ENCODE data around the gene SMKR1. TPM values are rescaled to one million over a fixed set of nuclear protein-coding genes. Genes with fewer than 3 reads are reported as not detected.

The SMKR1 gene
- total RNA-seq, 1 donor from 2014 or later, result 2.8 TPM

GRCh38 chr7:129457101-129457500, 45.2 kb upstream of the SMKR1 start:
- Mint-ChIP-seq H3K4me1 (no peaks in the 10 kb centered on the region), H3K9me3 (no peaks in the 10 kb centered on the region), H3K27ac (no peak overlapping the region), H3K4me3 (no peak overlapping the region), H3K27me3 (ENCODE audit: low read depth) (no peaks in the 10 kb centered on the region), H3K36me3 (no peaks in the 10 kb centered on the region)
- no peak for TF ChIP-seq CTCF (IDR thresholded peaks at IDR 0.05; ENCODE audit: unreplicated experiment)
- DNase-seq (ENCODE audit: low spot score in 2 of 2, unreplicated experiment in 2 of 2), result no peak

- Mint-ChIP-seq H3K4me1 (no peaks in the 10 kb centered on the region), H3K9me3 (no peaks in the 10 kb centered on the region), H3K36me3 (no peaks in the 10 kb centered on the region), H3K27me3 (ENCODE audit: low read depth) (no peaks in the 10 kb centered on the region), H3K4me3 (no peak overlapping the region), H3K27ac (no peak overlapping the region)
- DNase-seq (ENCODE audit: low spot score in 2 of 2, unreplicated experiment in 2 of 2), result no peak
- no peak for TF ChIP-seq CTCF (IDR thresholded peaks at IDR 0.05; ENCODE audit: unreplicated experiment)
These were observed 44.2 kb upstream of the SMKR1 start for GRCh38 chr7:129458171-129458570.

GRCh38 chr7:129461809-129462208, 40.5 kb upstream of the SMKR1 start:
- DNase-seq (ENCODE audit: low spot score in 2 of 2, unreplicated experiment in 2 of 2), result no peak
- no peak for TF ChIP-seq CTCF (IDR thresholded peaks at IDR 0.05; ENCODE audit: unreplicated experiment)
- Mint-ChIP-seq H3K4me3 (no peak overlapping the region), H3K36me3 (no peaks in the 10 kb centered on the region), H3K4me1 (peaks cover 3% of the 10 kb centered on the region), H3K9me3 (no peaks in the 10 kb centered on the region), H3K27me3 (ENCODE audit: low read depth) (no peaks in the 10 kb centered on the region), H3K27ac (no peak overlapping the region)

GRCh38 chr7:129462420-129462819, 39.9 kb upstream of the SMKR1 start:
- Mint-ChIP-seq H3K9me3 (no peaks in the 10 kb centered on the region), H3K27ac (no peak overlapping the region), H3K4me1 (peaks cover 3% of the 10 kb centered on the region), H3K36me3 (no peaks in the 10 kb centered on the region), H3K27me3 (ENCODE audit: low read depth) (no peaks in the 10 kb centered on the region), H3K4me3 (no peak overlapping the region)
- DNase-seq (ENCODE audit: low spot score in 2 of 2, unreplicated experiment in 2 of 2), result no peak
- no peak for TF ChIP-seq CTCF (IDR thresholded peaks at IDR 0.05; ENCODE audit: unreplicated experiment)

- H3K9me3 Mint-ChIP-seq, result no peaks in the 10 kb centered on the region
- peaks cover 3% of the 10 kb centered on the region for H3K4me1 Mint-ChIP-seq
- H3K4me3 Mint-ChIP-seq, result no peak overlapping the region
- no peak overlapping the region for H3K27ac Mint-ChIP-seq
- DNase-seq (ENCODE audit: low spot score in 2 of 2, unreplicated experiment in 2 of 2), result no peak
- H3K36me3 Mint-ChIP-seq, result no peaks in the 10 kb centered on the region
- TF ChIP-seq CTCF (IDR thresholded peaks at IDR 0.05; ENCODE audit: unreplicated experiment), result no peak
- H3K27me3 Mint-ChIP-seq (ENCODE audit: low read depth), result no peaks in the 10 kb centered on the region
These were observed 38.1 kb upstream of the SMKR1 start for GRCh38 chr7:129464194-129464593.

- H3K27ac Mint-ChIP-seq, result no peak overlapping the region
- H3K4me3 Mint-ChIP-seq, result no peak overlapping the region
- H3K9me3 Mint-ChIP-seq, result no peaks in the 10 kb centered on the region
- H3K36me3 Mint-ChIP-seq, result no peaks in the 10 kb centered on the region
- TF ChIP-seq CTCF (IDR thresholded peaks at IDR 0.05; ENCODE audit: unreplicated experiment), result no peak
- no peaks in the 10 kb centered on the region for H3K27me3 Mint-ChIP-seq (ENCODE audit: low read depth)
- peaks cover 3% of the 10 kb centered on the region for H3K4me1 Mint-ChIP-seq
- DNase-seq (ENCODE audit: low spot score in 2 of 2, unreplicated experiment in 2 of 2), result no peak
These were observed 37.3 kb upstream of the SMKR1 start for GRCh38 chr7:129465080-129465479.

Measured in mesothelial cell of epicardium (in vitro differentiated cells).